Ecto neural progenitor cell (in vitro differentiated cells): ENCODE measurements around the gene NFATC1.

Experiments used
- DNase-seq: peaks from one replicate; pipeline ENCODE4 v3.0.0-alpha.2; 2018; ENCODE audit warnings: low spot score

Gene NFATC1

GRCh38 chr18:79572848-79573451 is 177.2 kb downstream of the NFATC1 start:
- DNase-seq: no peak

- no peak for DNase-seq
Observed at GRCh38 chr18:79573921-79574491, 178.3 kb downstream of the NFATC1 start.

- no peak for DNase-seq
Observed at GRCh38 chr18:79574938-79575525, 179.3 kb downstream of the NFATC1 start.

- DNase-seq: no peak
Observed at GRCh38 chr18:79575891-79576685, 180.4 kb downstream of the NFATC1 start.

GRCh38 chr18:79576686-79577351 is 181.1 kb downstream of the NFATC1 start:
- DNase-seq: no peak

GRCh38 chr18:79577451-79578395 is 182.0 kb downstream of the NFATC1 start:
- no peak for DNase-seq

GRCh38 chr18:79578396-79579260 is 182.9 kb downstream of the NFATC1 start:
- no peak for DNase-seq
